HCT116 (cell line): ENCODE data around the gene LPIN1. TPM values are rescaled to one million over a fixed set of nuclear protein-coding genes. Genes with fewer than 3 reads are reported as not detected.

Experiments used
- ATAC-seq: fragments of 200-7000 bp; cut with Tn5 transposase; 2 replicates; pipeline ENCODE4 v1.9.1; 2020; ENCODE audit warnings: mild to moderate bottlenecking, moderate library complexity
- BruUV-seq: library from RNA; stranded (reverse); fragments of 400-500 nt; replicated peaks from 2 replicates; lab custom pipeline; 2021; lab: Mats Ljungman, UMichigan
- CTCF ChIA-PET: fragments of 300-600 bp; sonication (Branson Sonifier 250); formaldehyde crosslinking; loops from one replicate; lab custom pipeline; 2021; ENCODE audit warnings: antibody characterized with exemption; lab: Charles Lee
- POLR2A ChIA-PET: fragments of 300-600, 350-600 bp; sonication (Branson Sonifier 250); formaldehyde crosslinking; loops from one replicate; lab custom pipeline; 2021; ENCODE audit warnings: antibody characterized with exemption; lab: Charles Lee
- RAD21 ChIA-PET, 2 experiments: fragments of 300-600 bp; sonication (Branson Sonifier 250); formaldehyde crosslinking; loops; one replicate each; lab custom pipeline; 2023; ENCODE audit warnings: low total read pairs in 2 of 2; ENCODE audit not compliant: uncharacterized antibody in 2 of 2, unreplicated experiment in 2 of 2, low non-redundant PET in 1 of 2; lab: Charles Lee
- DNase-seq: peaks from one replicate; pipeline ENCODE4 v3.0.0-alpha.2; 2010; ENCODE audit warnings: low read depth, low spot score
- H2AFZ ChIP-seq: fragments of 200-600 bp; shearing (Covaris generic), sonication (generic); 2 replicates; pipeline ENCODE4 v1.6.1; 2017; ENCODE audit warnings: low read depth, mixed run types, mixed read lengths, antibody characterized with exemption, low read length; ENCODE audit not compliant: poor library complexity, severe bottlenecking
- H3K27ac ChIP-seq: 2 replicates; pipeline ENCODE4 v1.5.1; 2012; ENCODE audit warnings: low read depth, low read length
- H3K27me3 ChIP-seq: fragments of 200-600 bp; sonication (generic); 2 replicates; pipeline ENCODE4 v1.6.1; 2016; ENCODE audit warnings: mixed run types, low read length, mixed read lengths; ENCODE audit not compliant: insufficient read depth
- H3K36me3 ChIP-seq, 2 experiments: fragments of 200-500 bp in 1 of 2; fragments of 200-600 bp in 1 of 2; sonication (Bioruptor generic) in 1 of 2; sonication (generic) in 1 of 2; 2 replicates each; pipeline versions ENCODE4 v1.5.1 to v1.6.1; 2014 to 2016; ENCODE audit warnings: low read length in 2 of 2, inconsistent platforms in 1 of 2, mixed read lengths in 1 of 2, mixed run types in 1 of 2; ENCODE audit not compliant: insufficient read depth in 2 of 2, control insufficient read depth in 1 of 2
- H3K4me1 ChIP-seq, 2 experiments: fragments of 200-600 bp in 1 of 2; sonication (generic) in 1 of 2; 2 replicates each; pipeline versions ENCODE4 v1.5.1 to v1.6.1; 2012 to 2017; ENCODE audit warnings: low read length in 2 of 2, inconsistent platforms in 1 of 2, mild to moderate bottlenecking in 1 of 2, mixed read lengths in 1 of 2, mixed run types in 1 of 2, moderate library complexity in 1 of 2; ENCODE audit not compliant: insufficient read depth in 2 of 2, control insufficient read depth in 1 of 2
- H3K4me2 ChIP-seq: fragments of 200-600 bp; sonication (generic); 2 replicates; pipeline ENCODE4 v1.6.1; 2017; ENCODE audit warnings: mixed run types, low read length, mixed read lengths
- H3K4me3 ChIP-seq, 2 experiments: fragments of 200-600 bp in 1 of 2; sonication (generic) in 1 of 2; replicated peaks in 1 of 2; 2 replicates each; pipeline ENCODE4 v1.5.1; 2011 to 2016; ENCODE audit warnings: low read length in 2 of 2, control low read depth in 1 of 2, low read depth in 1 of 2, mild to moderate bottlenecking in 1 of 2, mixed read lengths in 1 of 2, mixed run types in 1 of 2
- H3K79me2 ChIP-seq: fragments of 200-600 bp; sonication (generic); 2 replicates; pipeline ENCODE4 v1.6.1; 2017; ENCODE audit warnings: mild to moderate bottlenecking, mixed run types, low read length, moderate library complexity, mixed read lengths; ENCODE audit not compliant: insufficient read depth
- H3K9ac ChIP-seq: fragments of 200-600 bp; sonication (generic); 2 replicates; pipeline ENCODE4 v1.6.1; 2016; ENCODE audit warnings: low read length, mixed read lengths
- H3K9me2 ChIP-seq: fragments of 200-600 bp; sonication (generic), shearing (Covaris generic); 2 replicates; pipeline ENCODE4 v1.6.1; 2017; ENCODE audit warnings: mixed run types, mild to moderate bottlenecking, moderate library complexity; ENCODE audit not compliant: insufficient read depth
- H3K9me3 ChIP-seq, 2 experiments: fragments of 200-500 bp in 1 of 2; fragments of 200-600 bp in 1 of 2; sonication (Bioruptor generic) in 1 of 2; sonication (generic) in 1 of 2; 2 replicates each; pipeline ENCODE4 v1.6.1; 2014 to 2017; ENCODE audit warnings: low read length in 2 of 2, mixed read lengths in 2 of 2, inconsistent platforms in 1 of 2, low read depth in 1 of 2, mild to moderate bottlenecking in 1 of 2, mixed run types in 1 of 2, moderate library complexity in 1 of 2; ENCODE audit not compliant: control insufficient read depth in 1 of 2, insufficient read depth in 1 of 2
- H4K20me1 ChIP-seq: fragments of 200-600 bp; sonication (generic), shearing (Covaris generic); 2 replicates; pipeline ENCODE4 v1.6.1; 2017; ENCODE audit warnings: mixed run types, mild to moderate bottlenecking, moderate library complexity; ENCODE audit not compliant: insufficient read depth
- CBX3 ChIP-seq: IDR thresholded peaks from 2 replicates; pipeline ENCODE4 v1.6.1; 2012; ENCODE audit warnings: low read depth
- EZH2 ChIP-seq: fragments of 200-600 bp; sonication (generic); IDR thresholded peaks from 2 replicates; pipeline ENCODE4 v1.6.1; 2017; ENCODE audit warnings: antibody characterized with exemption, mixed run types
- POLR2AphosphoS5 ChIP-seq: IDR thresholded peaks from 2 replicates; pipeline ENCODE4 v1.6.1; 2011; ENCODE audit warnings: mild to moderate bottlenecking, low read depth, low read length, moderate library complexity
- RAD21 ChIP-seq: IDR thresholded peaks from 2 replicates; pipeline ENCODE4 v1.6.1; 2012; ENCODE audit warnings: low read depth, mild to moderate bottlenecking
- SRF ChIP-seq: IDR thresholded peaks from 2 replicates; pipeline ENCODE4 v1.6.1; 2012; ENCODE audit warnings: low read depth
- intact Hi-C: fragments of 100-400 bp; cut with micrococcal nuclease; formaldehyde crosslinking; loops from 2 replicates; pipeline ENCODE4 v1.10.0; 2022
- total RNA-seq: library from RNA; stranded (reverse); gene quantifications from one replicate; pipeline ENCODE4 v1.2.1, GENCODE V29; 2021; ENCODE audit not compliant: unreplicated experiment
- TF ChIP-seq, protein P1 (sequence below), 3 experiments: fragments of 200-600 bp in 1 of 3; sonication (generic) in 1 of 3; IDR thresholded peaks in 2 of 3; conservative IDR thresholded peaks in 1 of 3; 2 replicates each; pipeline ENCODE4 v1.5.1; 2012 to 2017; ENCODE audit warnings: low read depth in 2 of 3, low read length in 2 of 3, antibody characterized with exemption in 1 of 3, borderline replicate concordance in 1 of 3, control low read depth in 1 of 3, mild to moderate bottlenecking in 1 of 3, mixed read lengths in 1 of 3, mixed run types in 1 of 3, moderate library complexity in 1 of 3; ENCODE audit not compliant: insufficient read depth in 1 of 3

LPIN1 gene
- total RNA-seq, 1 experiment from 2014 or later, result 16.7 TPM

DNA sequence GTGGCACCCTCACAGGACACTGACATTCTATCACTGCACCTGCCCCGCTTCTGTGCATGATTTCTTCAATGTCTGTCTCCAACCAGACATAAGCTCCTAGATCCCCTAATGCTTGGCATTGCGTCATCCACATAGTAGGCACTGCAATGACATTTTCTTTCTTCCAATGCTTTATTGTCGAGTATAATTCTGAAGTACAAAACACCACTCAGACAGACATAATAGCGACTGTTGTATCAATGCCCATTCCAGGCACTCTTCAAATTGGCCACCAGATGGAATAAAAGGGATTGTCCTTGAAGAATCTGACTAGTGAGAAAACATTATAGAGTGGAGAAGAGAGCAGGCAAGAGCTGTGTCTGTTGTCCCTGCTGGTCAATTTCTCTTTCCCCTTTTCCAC, 89.0 kb downstream of the LPIN1 start:
- Histone ChIP-seq H3K36me3 (no peaks in the 10 kb centered on the region), H3K4me2 (no peak overlapping the region), H3K9me2 (no peaks in the 10 kb centered on the region), H3K27me3 (no peaks in the 10 kb centered on the region), H3K79me2 (no peaks in the 10 kb centered on the region), H3K9ac (no peak overlapping the region), H3K4me1 (peaks cover 9 to 10% of the 10 kb centered on the region in 2 experiments; a peak in 3 of 4 replicates), H3K27ac (no peak overlapping the region), H3K9me3 (no peaks in the 10 kb centered on the region), H2AFZ (no peak overlapping the region), H3K4me3 (no peak overlapping the region)
- ChIA-PET CTCF (no interaction called here), RAD21 (no interaction called here)
- peak; percentile 39; the same call in 1 of the 2 replicates for ATAC-seq
- intact Hi-C loops, result loop anchor here (10.0 kb wide), 1 partner anchor 339 kb away; no protein-coding TSS in a partner anchor
- BruUV-seq, result no TSS peak
- TF ChIP-seq RAD21 (peak; percentile 39), CBX3 (no peak)
- TF ChIP-seq, protein P1, sequence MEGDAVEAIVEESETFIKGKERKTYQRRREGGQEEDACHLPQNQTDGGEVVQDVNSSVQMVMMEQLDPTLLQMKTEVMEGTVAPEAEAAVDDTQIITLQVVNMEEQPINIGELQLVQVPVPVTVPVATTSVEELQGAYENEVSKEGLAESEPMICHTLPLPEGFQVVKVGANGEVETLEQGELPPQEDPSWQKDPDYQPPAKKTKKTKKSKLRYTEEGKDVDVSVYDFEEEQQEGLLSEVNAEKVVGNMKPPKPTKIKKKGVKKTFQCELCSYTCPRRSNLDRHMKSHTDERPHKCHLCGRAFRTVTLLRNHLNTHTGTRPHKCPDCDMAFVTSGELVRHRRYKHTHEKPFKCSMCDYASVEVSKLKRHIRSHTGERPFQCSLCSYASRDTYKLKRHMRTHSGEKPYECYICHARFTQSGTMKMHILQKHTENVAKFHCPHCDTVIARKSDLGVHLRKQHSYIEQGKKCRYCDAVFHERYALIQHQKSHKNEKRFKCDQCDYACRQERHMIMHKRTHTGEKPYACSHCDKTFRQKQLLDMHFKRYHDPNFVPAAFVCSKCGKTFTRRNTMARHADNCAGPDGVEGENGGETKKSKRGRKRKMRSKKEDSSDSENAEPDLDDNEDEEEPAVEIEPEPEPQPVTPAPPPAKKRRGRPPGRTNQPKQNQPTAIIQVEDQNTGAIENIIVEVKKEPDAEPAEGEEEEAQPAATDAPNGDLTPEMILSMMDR (IDR thresholded peaks at IDR 0.05 in 2 of 3, conservative IDR thresholded peaks at IDR 0.05 in 1 of 3; ENCODE audit: borderline replicate concordance in 1 of 3, insufficient read depth in 1 of 3, low read depth in 2 of 3, low read length in 2 of 3), result peak; percentile 8 to 32 (median 11); a peak in 3 of 6 replicates
- TF ChIP-seq, all 23 proteins: peak for 2
- DNase-seq, result no peak
- no peaks in the 10 kb centered on the region for H4K20me1 ChIP-seq
- POLR2A ChIA-PET, result no interaction called here

DNA sequence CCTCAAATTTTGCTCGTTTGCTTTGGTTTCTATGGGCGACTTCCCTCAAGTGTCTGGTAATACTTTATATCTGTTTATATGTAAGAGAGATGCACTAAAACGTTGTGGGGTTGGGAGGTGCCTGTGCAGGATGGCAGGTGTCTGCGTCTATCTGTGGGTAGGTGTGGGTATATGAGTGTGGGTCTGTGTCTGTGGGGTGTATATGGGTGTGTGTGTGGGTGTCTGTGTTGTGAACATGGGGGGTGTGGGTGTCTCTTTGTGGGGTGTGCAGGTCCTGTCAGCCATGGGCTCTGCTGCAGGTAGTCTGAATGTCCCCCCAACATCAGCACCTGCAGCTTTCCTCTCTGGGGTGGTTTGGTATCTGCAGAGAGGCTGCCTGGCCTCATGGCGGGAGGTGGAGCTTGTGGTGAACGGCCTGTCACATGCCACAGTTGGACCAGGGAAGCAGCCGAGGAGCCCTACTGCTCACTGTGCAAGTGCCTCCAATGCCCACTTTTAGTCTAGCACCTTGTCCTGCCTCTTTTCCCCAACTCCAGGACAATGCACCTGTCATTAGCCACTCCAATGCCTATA, 90.3 kb downstream of the LPIN1 start:
- Histone ChIP-seq H4K20me1 (no peaks in the 10 kb centered on the region), H2AFZ (no peak overlapping the region), H3K9me3 (no peaks in the 10 kb centered on the region), H3K36me3 (no peaks in the 10 kb centered on the region), H3K4me2 (no peak overlapping the region), H3K27me3 (no peaks in the 10 kb centered on the region), H3K79me2 (no peaks in the 10 kb centered on the region), H3K9me2 (no peaks in the 10 kb centered on the region), H3K27ac (no peak overlapping the region), H3K9ac (no peak overlapping the region), H3K4me1 (no peaks in the 10 kb centered on the region; a peak in 1 of 4 replicates), H3K4me3 (no peak overlapping the region)
- CTCF ChIA-PET, result no interaction called here
- POLR2A ChIA-PET, result no interaction called here
- TF ChIP-seq SRF (no peak), POLR2AphosphoS5 (no peak), EZH2 (no peak)
- DNase-seq, result no peak
- intact Hi-C loops, result loop anchor here (10.0 kb wide), 1 partner anchor 338 kb away; no protein-coding TSS in a partner anchor
- no TSS peak for BruUV-seq
- no peak for ATAC-seq
- RAD21 ChIA-PET, result no interaction called here
